Activated CD8-positive, alpha-beta memory T cell treated with anti-CD3 and anti-CD28 coated beads, Interleukin-2, amount 50 U/mL, for 4 hours (primary cell): ENCODE results near the gene HIVEP2.

ENCODE experiments used
- DNase-seq: peaks from one replicate; pipeline ENCODE4 v3.0.0-alpha.2; 2020

The HIVEP2 gene

GRCh38 chr6:142944124-142945048, 590 bp downstream of the HIVEP2 start:
- peak; percentile 96 for DNase-seq

GRCh38 chr6:142943711-142944123, 1.3 kb downstream of the HIVEP2 start:
- peak; percentile 36 for DNase-seq

GRCh38 chr6:142942805-142943227, 2.2 kb downstream of the HIVEP2 start:
- DNase-seq: no peak

- DNase-seq: no peak
These were observed 2.7 kb downstream of the HIVEP2 start for GRCh38 chr6:142942238-142942637.

GRCh38 chr6:142941018-142941417, 4.0 kb downstream of the HIVEP2 start:
- DNase-seq: no peak

GRCh38 chr6:142940487-142940886, 4.5 kb downstream of the HIVEP2 start:
- no peak for DNase-seq

GRCh38 chr6:142938510-142938909, 6.5 kb downstream of the HIVEP2 start:
- no peak for DNase-seq

GRCh38 chr6:142937986-142938385, 7.0 kb downstream of the HIVEP2 start:
- DNase-seq: no peak

- peak; percentile 24 for DNase-seq
These were observed 9.1 kb downstream of the HIVEP2 start for GRCh38 chr6:142935553-142936517.

GRCh38 chr6:142934599-142934998, 10.4 kb downstream of the HIVEP2 start:
- DNase-seq: no peak

GRCh38 chr6:142934106-142934505, 10.9 kb downstream of the HIVEP2 start:
- DNase-seq: no peak

GRCh38 chr6:142933701-142934100, 11.3 kb downstream of the HIVEP2 start:
- no peak for DNase-seq

- DNase-seq: no peak
These were observed 12.1 kb downstream of the HIVEP2 start for GRCh38 chr6:142932889-142933288.

- DNase-seq: no peak
These were observed 15.1 kb downstream of the HIVEP2 start for GRCh38 chr6:142929751-142930358.

GRCh38 chr6:142927904-142928303, 17.1 kb downstream of the HIVEP2 start:
- no peak for DNase-seq

GRCh38 chr6:142927271-142927580, 17.8 kb downstream of the HIVEP2 start:
- no peak for DNase-seq

GRCh38 chr6:142926494-142927270, 18.3 kb downstream of the HIVEP2 start:
- DNase-seq: peak; percentile 66

- no peak for DNase-seq
These were observed 18.8 kb downstream of the HIVEP2 start for GRCh38 chr6:142926177-142926493.

- no peak for DNase-seq
These were observed 19.3 kb downstream of the HIVEP2 start for GRCh38 chr6:142925575-142926110.

- no peak for DNase-seq
These were observed 26.5 kb downstream of the HIVEP2 start for GRCh38 chr6:142918339-142919042.

- DNase-seq: no peak
These were observed 28.1 kb downstream of the HIVEP2 start for GRCh38 chr6:142916881-142917280.
